NB4 (cell line): ENCODE results near the gene GRIK1.

Source experiments
- CTCF ChIP-seq: IDR thresholded peaks from one replicate; pipeline ENCODE4 v1.5.1; 2012; ENCODE audit warnings: low read depth, low read length
- TF ChIP-seq, protein P1 (sequence below): IDR thresholded peaks from 2 replicates; pipeline ENCODE4 v1.6.1; 2011; ENCODE audit warnings: low read depth, low read length

DNA sequence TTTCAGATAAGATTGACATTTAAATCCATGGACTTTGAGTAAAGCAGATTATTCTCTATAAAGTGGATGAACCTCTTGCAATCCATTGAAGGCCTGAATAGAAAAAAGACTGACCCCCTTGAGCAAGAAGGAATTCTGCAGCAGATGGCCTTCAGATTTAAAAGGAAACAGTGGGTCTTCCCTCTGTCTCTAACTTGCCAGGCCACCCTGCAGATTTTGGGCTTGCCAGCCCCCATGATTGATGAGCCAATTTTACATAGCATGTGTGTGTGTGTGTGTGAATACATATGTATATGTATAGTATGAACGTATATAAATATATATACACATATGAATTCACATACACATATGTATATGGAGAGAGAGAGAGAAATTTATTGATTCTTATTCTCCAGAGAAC, 113.4 kb downstream of the GRIK1 start:
- no peak for TF ChIP-seq CTCF
- TF ChIP-seq, protein P1, sequence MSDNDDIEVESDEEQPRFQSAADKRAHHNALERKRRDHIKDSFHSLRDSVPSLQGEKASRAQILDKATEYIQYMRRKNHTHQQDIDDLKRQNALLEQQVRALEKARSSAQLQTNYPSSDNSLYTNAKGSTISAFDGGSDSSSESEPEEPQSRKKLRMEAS, result no peak
